H9 (cell line): ENCODE results near the gene SFI1. TPM values are rescaled to one million over a fixed set of nuclear protein-coding genes. Genes with fewer than 3 reads are reported as not detected.
A peak's percentile ranks its signal among the peaks of the same experiment; 100 is the strongest.

Source experiments
- DNase-seq: peaks from one replicate; pipeline ENCODE4 v3.0.0-alpha.2; 2017
- H2AFZ ChIP-seq: one replicate; pipeline ENCODE4 v1.6.1; 2013; ENCODE audit warnings: mild to moderate bottlenecking, low read length, control low read depth, moderate library complexity
- H2AK5ac ChIP-seq: 2 replicates; pipeline ENCODE4 v1.6.1; 2013; ENCODE audit warnings: low read length, control low read depth, mixed read lengths; ENCODE audit not compliant: insufficient read length
- H2BK120ac ChIP-seq: one replicate; pipeline ENCODE4 v1.6.1; 2013; ENCODE audit warnings: low read depth, mild to moderate bottlenecking, low read length, control low read depth, inconsistent platforms; ENCODE audit not compliant: poor library complexity, severe bottlenecking
- H2BK12ac ChIP-seq: 2 replicates; pipeline ENCODE4 v1.6.1; 2013; ENCODE audit warnings: low read length, control low read depth, mixed read lengths, low read depth; ENCODE audit not compliant: insufficient read length
- H2BK15ac ChIP-seq: 2 replicates; pipeline ENCODE4 v1.6.1; 2013; ENCODE audit warnings: low read depth, low read length, control low read depth
- H2BK20ac ChIP-seq: one replicate; pipeline ENCODE4 v1.6.1; 2013; ENCODE audit warnings: low read depth, mild to moderate bottlenecking, low read length, control low read depth, inconsistent platforms; ENCODE audit not compliant: poor library complexity, severe bottlenecking
- H2BK5ac ChIP-seq: 2 replicates; pipeline ENCODE4 v1.6.1; 2013; ENCODE audit warnings: low read length, control low read depth, mixed read lengths; ENCODE audit not compliant: insufficient read length
- H3K14ac ChIP-seq: 2 replicates; pipeline ENCODE4 v1.6.1; 2013; ENCODE audit warnings: low read length, control low read depth; ENCODE audit not compliant: insufficient read depth
- H3K18ac ChIP-seq: 2 replicates; pipeline ENCODE4 v1.6.1; 2013; ENCODE audit warnings: low read depth, mild to moderate bottlenecking, mixed read lengths, low read length, control low read depth; ENCODE audit not compliant: insufficient read length
- H3K23ac ChIP-seq: 2 replicates; pipeline ENCODE4 v1.6.1; 2013; ENCODE audit warnings: low read length, control low read depth, mixed read lengths, low read depth; ENCODE audit not compliant: insufficient read length
- H3K23me2 ChIP-seq: 2 replicates; pipeline ENCODE4 v1.6.1; 2013; ENCODE audit warnings: low read depth, mild to moderate bottlenecking, mixed read lengths, low read length, control low read depth; ENCODE audit not compliant: insufficient read length, poor library complexity, severe bottlenecking
- H3K27ac ChIP-seq: 2 replicates; pipeline ENCODE4 v1.5.1; 2013; ENCODE audit warnings: low read length, control low read depth, mixed read lengths, low read depth; ENCODE audit not compliant: insufficient read length
- H3K27me3 ChIP-seq: 2 replicates; pipeline ENCODE4 v1.6.1; 2013; ENCODE audit warnings: low read length, control low read depth, inconsistent platforms; ENCODE audit not compliant: insufficient read depth
- H3K4ac ChIP-seq: 2 replicates; pipeline ENCODE4 v1.6.1; 2013; ENCODE audit warnings: low read depth, mild to moderate bottlenecking, control low read depth, inconsistent platforms, low read length, moderate library complexity
- H3K4me1 ChIP-seq: 2 replicates; pipeline ENCODE4 v1.6.1; 2013; ENCODE audit warnings: low read length, control low read depth, inconsistent platforms; ENCODE audit not compliant: insufficient read depth
- H3K4me2 ChIP-seq: 2 replicates; pipeline ENCODE4 v1.6.1; 2013; ENCODE audit warnings: low read length, control low read depth, mixed read lengths; ENCODE audit not compliant: insufficient read length, insufficient read depth
- H3K56ac ChIP-seq: 2 replicates; pipeline ENCODE4 v1.6.1; 2013; ENCODE audit warnings: low read depth, mild to moderate bottlenecking, mixed read lengths, low read length, control low read depth; ENCODE audit not compliant: insufficient read length
- H3K79me1 ChIP-seq: 2 replicates; pipeline ENCODE4 v1.6.1; 2013; ENCODE audit warnings: low read depth, mild to moderate bottlenecking, moderate library complexity, low read length, control low read depth, inconsistent platforms; ENCODE audit not compliant: insufficient read depth, poor library complexity, severe bottlenecking
- H3K79me2 ChIP-seq: 2 replicates; pipeline ENCODE4 v1.6.1; 2013; ENCODE audit warnings: low read length, control low read depth, inconsistent platforms; ENCODE audit not compliant: insufficient read depth
- H3K9ac ChIP-seq: 2 replicates; pipeline ENCODE4 v1.6.1; 2013; ENCODE audit warnings: low read length, control low read depth, mixed read lengths; ENCODE audit not compliant: insufficient read length; ENCODE audit errors: extremely low read depth
- H3K9me3 ChIP-seq: one replicate; pipeline ENCODE4 v1.6.1; 2013; ENCODE audit warnings: low read depth, low read length, inconsistent platforms; ENCODE audit not compliant: control insufficient read depth
- H3T11ph ChIP-seq: one replicate; pipeline ENCODE4 v1.6.1; 2013; ENCODE audit warnings: mild to moderate bottlenecking, low read length, control low read depth, inconsistent platforms
- H4K20me1 ChIP-seq: one replicate; pipeline ENCODE4 v1.6.1; 2013; ENCODE audit not compliant: control insufficient read depth, insufficient read length, insufficient read depth
- H4K5ac ChIP-seq: 2 replicates; pipeline ENCODE4 v1.6.1; 2013; ENCODE audit warnings: low read depth, mild to moderate bottlenecking, mixed read lengths, low read length, control low read depth; ENCODE audit not compliant: insufficient read length
- H4K8ac ChIP-seq: replicated peaks from 2 replicates; pipeline ENCODE4 v1.6.1; 2013; ENCODE audit warnings: low read length, control low read depth, mixed read lengths, low read depth; ENCODE audit not compliant: insufficient read length
- H4K91ac ChIP-seq: 2 replicates; pipeline ENCODE4 v1.6.1; 2013; ENCODE audit warnings: low read depth, mild to moderate bottlenecking, moderate library complexity, mixed read lengths, low read length, control low read depth; ENCODE audit not compliant: insufficient read length
- H3K27ac Mint-ChIP-seq, 3 experiments: 2 replicates in 2 of 3; 3 replicates in 1 of 3; pipeline ENCODE4 v1.8.0; 2020 to 2021; ENCODE audit warnings: mixed read lengths in 3 of 3, mild to moderate bottlenecking in 1 of 3, moderate library complexity in 1 of 3
- H3K27me3 Mint-ChIP-seq: 2 replicates; pipeline ENCODE4 v1.8.0; 2021; ENCODE audit warnings: low read depth, mild to moderate bottlenecking, moderate library complexity, mixed read lengths
- H3K36me3 Mint-ChIP-seq, 3 experiments: 2 replicates in 2 of 3; 3 replicates in 1 of 3; pipeline ENCODE4 v1.8.0; 2020 to 2021; ENCODE audit warnings: low read depth in 3 of 3, mixed read lengths in 3 of 3; ENCODE audit not compliant: insufficient read depth in 1 of 3
- H3K4me1 Mint-ChIP-seq, 2 experiments: 2 replicates each; pipeline ENCODE4 v1.8.0; 2020; ENCODE audit warnings: mixed read lengths in 2 of 2
- H3K4me3 Mint-ChIP-seq, 2 experiments: 2 replicates in 1 of 2; 3 replicates in 1 of 2; pipeline ENCODE4 v1.8.0; 2020 to 2021; ENCODE audit warnings: mild to moderate bottlenecking in 2 of 2, mixed read lengths in 2 of 2, moderate library complexity in 1 of 2
- H3K9me3 Mint-ChIP-seq, 2 experiments: 2 replicates in 1 of 2; 3 replicates in 1 of 2; pipeline ENCODE4 v1.8.0; 2020; ENCODE audit warnings: mild to moderate bottlenecking in 2 of 2, mixed read lengths in 2 of 2, moderate library complexity in 1 of 2
- WGBS: extraction: QIAGEN DNeasy Blood & Tissue Kit; methylation state at CpG from one replicate; pipeline ENCODE4 v1.1.7; 2013; ENCODE audit warnings: missing lambda C conversion rate, low lambda C conversion rate, mixed read lengths; ENCODE audit not compliant: insufficient read length; ENCODE audit errors: extremely low coverage; 5-methylcytosine and 5-hydroxymethylcytosine counted together
- total RNA-seq: library from RNA; stranded (reverse); gene quantifications from 2 replicates; pipeline ENCODE4 v1.2.1, GENCODE V29; 2021
- TF ChIP-seq, protein P1 (sequence below): fragments of 200-600 bp; sonication (generic); conservative IDR thresholded peaks from 3 replicates; pipeline ENCODE4 v1.8.0; 2021; ENCODE audit warnings: antibody characterized with exemption, mild to moderate bottlenecking

The SFI1 gene
- total RNA-seq, 1 experiment from 2014 or later, result 26.4 TPM

DNA sequence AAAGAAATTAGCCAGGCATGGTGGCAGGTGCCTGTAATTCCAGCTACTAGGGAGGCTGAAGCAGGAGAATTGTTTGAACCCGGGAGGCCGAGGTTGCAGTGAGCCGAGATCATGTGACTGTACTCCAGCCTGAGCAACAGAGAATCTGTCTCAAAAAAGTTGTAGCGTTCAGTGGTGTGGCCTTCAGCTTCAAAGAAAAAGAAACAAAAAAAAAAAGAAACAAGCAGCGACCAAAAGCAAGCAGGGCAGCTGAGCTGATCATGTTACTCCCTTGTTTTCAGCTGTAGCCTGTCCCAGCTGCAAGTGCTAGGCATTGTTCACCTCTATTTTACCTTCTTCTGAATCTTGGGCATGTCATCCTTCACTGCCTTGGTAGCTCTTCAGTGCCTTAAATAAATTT is 37.0 kb downstream of the SFI1 start:
- Histone ChIP-seq H3K56ac (no peak overlapping the region), H3K23me2 (no peaks in the 10 kb centered on the region), H2BK12ac (no peak overlapping the region), H3K79me2 (no peaks in the 10 kb centered on the region), H3K4me2 (no peak overlapping the region), H2BK5ac (no peak overlapping the region), H3K4ac (no peak overlapping the region), H3T11ph (no peak overlapping the region), H3K4me1 (no peaks in the 10 kb centered on the region), H3K14ac (no peak overlapping the region), H3K23ac (no peak overlapping the region), H3K79me1 (no peaks in the 10 kb centered on the region), H2BK20ac (no peak overlapping the region), H2AK5ac (no peak overlapping the region), H4K8ac (no peak overlapping the region), H4K5ac (no peak overlapping the region), H3K18ac (no peak overlapping the region), H3K27ac (no peak overlapping the region), H3K9ac (no peak overlapping the region), H2BK120ac (no peak overlapping the region), H3K9me3 (no peaks in the 10 kb centered on the region), H4K91ac (no peak overlapping the region), H3K27me3 (no peaks in the 10 kb centered on the region), H4K20me1 (no peaks in the 10 kb centered on the region), H2BK15ac (no peak overlapping the region), H2AFZ (no peak overlapping the region)
- Mint-ChIP-seq H3K4me3 (no peak overlapping the region), H3K27ac (peak overlapping the region in 1 of 3 experiments; percentile 44; a peak in 1 of 7 replicates), H3K4me1 (no peaks in the 10 kb centered on the region), H3K27me3 (no peaks in the 10 kb centered on the region), H3K9me3 (no peaks in the 10 kb centered on the region), H3K36me3 (peaks cover 0 to 10% (median 0%) of the 10 kb centered on the region in 3 experiments; a peak in 5 of 7 replicates)
- TF ChIP-seq, protein P1, sequence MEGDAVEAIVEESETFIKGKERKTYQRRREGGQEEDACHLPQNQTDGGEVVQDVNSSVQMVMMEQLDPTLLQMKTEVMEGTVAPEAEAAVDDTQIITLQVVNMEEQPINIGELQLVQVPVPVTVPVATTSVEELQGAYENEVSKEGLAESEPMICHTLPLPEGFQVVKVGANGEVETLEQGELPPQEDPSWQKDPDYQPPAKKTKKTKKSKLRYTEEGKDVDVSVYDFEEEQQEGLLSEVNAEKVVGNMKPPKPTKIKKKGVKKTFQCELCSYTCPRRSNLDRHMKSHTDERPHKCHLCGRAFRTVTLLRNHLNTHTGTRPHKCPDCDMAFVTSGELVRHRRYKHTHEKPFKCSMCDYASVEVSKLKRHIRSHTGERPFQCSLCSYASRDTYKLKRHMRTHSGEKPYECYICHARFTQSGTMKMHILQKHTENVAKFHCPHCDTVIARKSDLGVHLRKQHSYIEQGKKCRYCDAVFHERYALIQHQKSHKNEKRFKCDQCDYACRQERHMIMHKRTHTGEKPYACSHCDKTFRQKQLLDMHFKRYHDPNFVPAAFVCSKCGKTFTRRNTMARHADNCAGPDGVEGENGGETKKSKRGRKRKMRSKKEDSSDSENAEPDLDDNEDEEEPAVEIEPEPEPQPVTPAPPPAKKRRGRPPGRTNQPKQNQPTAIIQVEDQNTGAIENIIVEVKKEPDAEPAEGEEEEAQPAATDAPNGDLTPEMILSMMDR, result no peak
- DNase-seq, result no peak
- WGBS, result no CpG with 5 or more reads among the region's 5 CpGs
